Panc1 (cell line): Measurements from ENCODE around the gene QPCTL. TPM values are rescaled to one million over a fixed set of nuclear protein-coding genes. Genes with fewer than 3 reads are reported as not detected.

Experiments
- ATAC-seq: fragments of 200-7000 bp; cut with Tn5 transposase; 2 replicates; pipeline ENCODE4 v1.9.1; 2020; ENCODE audit warnings: mild to moderate bottlenecking, moderate library complexity
- BruUV-seq: library from RNA; stranded (reverse); fragments of 400-500 nt; replicated peaks from 2 replicates; lab custom pipeline; 2021; lab: Mats Ljungman, UMichigan
- CTCF ChIA-PET: fragments of 300-600 bp; sonication (Branson Sonifier 250); formaldehyde crosslinking; loops from one replicate; lab custom pipeline; 2022; ENCODE audit warnings: antibody characterized with exemption; lab: Charles Lee
- POLR2A ChIA-PET: fragments of 300-600 bp; sonication (Branson Sonifier 250); formaldehyde crosslinking; loops from one replicate; lab custom pipeline; 2022; ENCODE audit warnings: antibody characterized with exemption; lab: Charles Lee
- DNase-seq: peaks from one replicate; pipeline ENCODE4 v3.0.0-alpha.2; 2010; ENCODE audit warnings: low read depth, low spot score
- H3K27ac ChIP-seq: 2 replicates; pipeline ENCODE4 v1.5.1; 2011; ENCODE audit warnings: mild to moderate bottlenecking, low read length, inconsistent platforms
- H3K27me3 ChIP-seq: fragments of 200-500 bp; sonication (Bioruptor generic); 2 replicates; pipeline ENCODE4 v1.6.0; 2014; ENCODE audit warnings: low read length, inconsistent platforms; ENCODE audit not compliant: control insufficient read depth, insufficient read depth
- H3K36me3 ChIP-seq: fragments of 200-500 bp; sonication (Bioruptor generic); 2 replicates; pipeline ENCODE4 v1.5.1; 2014; ENCODE audit warnings: inconsistent platforms, mild to moderate bottlenecking, low read length, moderate library complexity; ENCODE audit not compliant: control insufficient read depth, insufficient read depth
- H3K4me1 ChIP-seq: 2 replicates; pipeline ENCODE4 v1.5.1; 2011; ENCODE audit warnings: inconsistent platforms, mild to moderate bottlenecking, low read length, moderate library complexity; ENCODE audit not compliant: control insufficient read depth, insufficient read depth
- H3K4me3 ChIP-seq, 2 experiments: 2 replicates each; pipeline ENCODE4 v1.5.1; 2011 to 2012; ENCODE audit warnings: low read depth in 2 of 2, low read length in 2 of 2, mild to moderate bottlenecking in 2 of 2, inconsistent platforms in 1 of 2, moderate library complexity in 1 of 2
- H3K9me3 ChIP-seq: fragments of 200-500 bp; sonication (Bioruptor generic); 2 replicates; pipeline ENCODE4 v1.5.1; 2014; ENCODE audit warnings: low read depth, mild to moderate bottlenecking, inconsistent platforms, low read length, moderate library complexity; ENCODE audit not compliant: control insufficient read depth, insufficient read depth
- POLR2AphosphoS5 ChIP-seq: IDR thresholded peaks from 2 replicates; pipeline ENCODE4 v1.6.1; 2012; ENCODE audit warnings: mild to moderate bottlenecking, low read depth, low read length, moderate library complexity
- REST ChIP-seq, 2 experiments: IDR thresholded peaks; 2 replicates each; pipeline ENCODE4 v1.6.1; 2011 to 2012; ENCODE audit warnings: low read depth in 2 of 2, control low read depth in 1 of 2, low read length in 1 of 2, mild to moderate bottlenecking in 1 of 2, moderate library complexity in 1 of 2; ENCODE audit not compliant: insufficient read depth in 1 of 2
- SIN3A ChIP-seq: IDR thresholded peaks from 2 replicates; pipeline ENCODE4 v1.6.1; 2012; ENCODE audit warnings: low read depth, mild to moderate bottlenecking, low read length, moderate library complexity, borderline replicate concordance; ENCODE audit not compliant: insufficient read depth
- TCF7L2 ChIP-seq: IDR thresholded peaks from 2 replicates; pipeline ENCODE4 v1.6.1; 2011; ENCODE audit warnings: mild to moderate bottlenecking, low read depth, low read length, inconsistent platforms
- in situ Hi-C: cut with HindIII; loops from 2 replicates; pipeline ENCODE4 v1.10.0; 2016; ENCODE audit warnings: low sequenced_read_pairs, low pct_unique_long_range_greater_than_20kb
- intact Hi-C: fragments of 100-400 bp; cut with micrococcal nuclease; formaldehyde crosslinking; loops from one replicate; pipeline ENCODE4 v1.10.0; 2022; ENCODE audit not compliant: unreplicated experiment
- total RNA-seq: library from RNA; stranded (reverse); gene quantifications from one replicate; pipeline ENCODE4 v1.2.1, GENCODE V29; 2021; ENCODE audit not compliant: unreplicated experiment
- TF ChIP-seq, protein P1 (sequence below): fragments of 450-650 bp; IDR thresholded peaks from 2 replicates; pipeline ENCODE4 v1.5.1; 2017; ENCODE audit warnings: mild to moderate bottlenecking

QPCTL gene
- total RNA-seq, 1 experiment from 2014 or later, result 19.4 TPM

DNA sequence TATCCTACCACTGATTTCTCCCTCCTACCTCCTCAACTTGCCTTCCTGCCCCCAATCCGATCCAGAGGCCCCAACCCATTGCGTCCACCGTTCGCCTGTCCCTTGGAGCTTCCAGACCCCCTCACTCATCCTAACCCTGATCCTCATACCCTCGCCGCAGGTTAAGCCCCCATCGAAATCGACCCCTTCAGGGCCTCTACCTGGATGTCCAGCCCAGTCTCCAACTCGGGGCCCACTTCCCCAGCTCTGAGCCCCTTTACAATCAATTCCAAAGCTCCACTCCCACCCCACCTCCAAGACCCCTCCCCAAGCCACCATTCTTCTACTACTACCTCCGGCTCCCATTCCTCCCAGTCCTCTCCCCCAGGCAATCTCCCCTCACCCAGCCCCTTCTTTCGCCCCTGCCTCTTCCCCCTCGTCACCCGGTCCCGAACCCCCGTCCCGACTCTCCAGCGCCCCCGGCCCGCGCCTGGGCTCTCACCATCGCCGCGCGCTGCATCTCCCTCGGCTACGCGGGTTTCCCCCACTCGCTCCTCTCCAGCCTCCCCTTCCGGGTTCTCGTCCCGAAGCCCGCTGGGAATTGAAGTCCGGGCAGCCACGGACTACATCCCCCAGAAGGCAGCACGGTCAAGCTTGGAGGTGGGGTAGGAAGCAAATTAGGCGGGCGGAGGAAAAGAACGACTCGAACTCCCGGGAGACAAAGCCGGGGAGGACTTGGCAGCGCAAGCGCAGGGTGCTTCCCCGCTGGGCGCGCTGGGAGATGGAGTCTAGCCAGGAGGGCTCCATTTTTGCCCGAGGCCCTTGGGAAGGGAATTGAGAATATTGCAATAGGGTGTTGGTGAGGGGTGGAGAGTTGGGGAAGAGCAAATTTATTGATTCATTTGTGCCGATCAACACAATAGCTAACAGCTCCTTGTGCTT lies 38.2 kb downstream of the QPCTL start, which contains the start of gene FBXO46:
FBXO46 (minus strand) TSS at position 529 of the 921 bp plus-strand sequence. CDS start 17,401 bp downstream, outside the sequence.
- no peaks in the 10 kb centered on the region for H3K4me1 ChIP-seq
- ChIA-PET POLR2A (interaction anchor here (0.7 kb wide), 2 partner anchors 38 to 1965 kb away, joined by 3 to 6 read pairs; partner anchors contain the start of gene SIX5), CTCF (interaction anchor here (0.5 kb wide), 1 partner anchor 15 kb away, joined by 3 read pairs; no protein-coding TSS in a partner anchor)
- H3K27me3 ChIP-seq, result no peaks in the 10 kb centered on the region
- TF ChIP-seq SIN3A, result peak; percentile 61; the same call in 1 of the 2 replicates
- TF ChIP-seq, protein P1, sequence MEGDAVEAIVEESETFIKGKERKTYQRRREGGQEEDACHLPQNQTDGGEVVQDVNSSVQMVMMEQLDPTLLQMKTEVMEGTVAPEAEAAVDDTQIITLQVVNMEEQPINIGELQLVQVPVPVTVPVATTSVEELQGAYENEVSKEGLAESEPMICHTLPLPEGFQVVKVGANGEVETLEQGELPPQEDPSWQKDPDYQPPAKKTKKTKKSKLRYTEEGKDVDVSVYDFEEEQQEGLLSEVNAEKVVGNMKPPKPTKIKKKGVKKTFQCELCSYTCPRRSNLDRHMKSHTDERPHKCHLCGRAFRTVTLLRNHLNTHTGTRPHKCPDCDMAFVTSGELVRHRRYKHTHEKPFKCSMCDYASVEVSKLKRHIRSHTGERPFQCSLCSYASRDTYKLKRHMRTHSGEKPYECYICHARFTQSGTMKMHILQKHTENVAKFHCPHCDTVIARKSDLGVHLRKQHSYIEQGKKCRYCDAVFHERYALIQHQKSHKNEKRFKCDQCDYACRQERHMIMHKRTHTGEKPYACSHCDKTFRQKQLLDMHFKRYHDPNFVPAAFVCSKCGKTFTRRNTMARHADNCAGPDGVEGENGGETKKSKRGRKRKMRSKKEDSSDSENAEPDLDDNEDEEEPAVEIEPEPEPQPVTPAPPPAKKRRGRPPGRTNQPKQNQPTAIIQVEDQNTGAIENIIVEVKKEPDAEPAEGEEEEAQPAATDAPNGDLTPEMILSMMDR, result no peak
- peak; percentile 69; the same call in 1 of the 2 replicates for TF ChIP-seq POLR2AphosphoS5
- peak within 1 kb of the TSS; percentile 85 for H3K27ac ChIP-seq
- ATAC-seq, result peak; percentile 99
- peak within 1 kb of the TSS; percentile 76 to 84 for H3K4me3 ChIP-seq
- H3K36me3 ChIP-seq, result peaks cover 2% of the 10 kb centered on the region; the same call in 1 of the 2 replicates
- H3K9me3 ChIP-seq, result no peaks in the 10 kb centered on the region
- intact Hi-C loops, result no loop called here
- in situ Hi-C loops, result no loop called here
- BruUV-seq, result no TSS peak
- DNase-seq, result peak; percentile 80

- Histone ChIP-seq H3K36me3 (peaks cover 2% of the 10 kb centered on the region; the same call in 1 of the 2 replicates), H3K27ac (no peak within 1 kb of the TSS), H3K9me3 (no peaks in the 10 kb centered on the region), H3K27me3 (no peaks in the 10 kb centered on the region), H3K4me3 (no peak within 1 kb of the TSS), H3K4me1 (no peaks in the 10 kb centered on the region)
- ChIA-PET CTCF (interaction anchor here (0.6 kb wide), 1 partner anchor 118 kb away, joined by 7 read pairs; no protein-coding TSS in a partner anchor), POLR2A (no interaction called here)
- BruUV-seq, result no TSS peak
- intact Hi-C loops, result no loop called here
- ATAC-seq (no peak), DNase-seq (no peak)
- TF ChIP-seq REST (IDR thresholded peaks at IDR 0.05; ENCODE audit: insufficient read depth in 1 of 2, low read depth in 2 of 2, low read length in 1 of 2) (no peak), TCF7L2 (no peak), SIN3A (no peak), POLR2AphosphoS5 (no peak)
- TF ChIP-seq, protein P1, result no peak
- in situ Hi-C loops, result no loop called here
Measured at GRCh38 chr19:45733160-45733810, 40.8 kb downstream of the QPCTL start, which contains the start of gene MEIOSIN. MEIOSIN (plus strand) TSS chr19:45733439; CDS start chr19:45735377, 1,938 bp downstream.
